Panc1 (cell line): ENCODE measurements around the gene SLC6A20.

Experiments
- POLR2AphosphoS5 ChIP-seq: IDR thresholded peaks from 2 replicates; pipeline ENCODE4 v1.6.1; 2012; ENCODE audit warnings: mild to moderate bottlenecking, low read depth, low read length, moderate library complexity
- REST ChIP-seq, 2 experiments: IDR thresholded peaks; 2 replicates each; pipeline ENCODE4 v1.6.1; 2011 to 2012; ENCODE audit warnings: low read depth in 2 of 2, control low read depth in 1 of 2, low read length in 1 of 2, mild to moderate bottlenecking in 1 of 2, moderate library complexity in 1 of 2; ENCODE audit not compliant: insufficient read depth in 1 of 2
- SIN3A ChIP-seq: IDR thresholded peaks from 2 replicates; pipeline ENCODE4 v1.6.1; 2012; ENCODE audit warnings: low read depth, mild to moderate bottlenecking, low read length, moderate library complexity, borderline replicate concordance; ENCODE audit not compliant: insufficient read depth
- TCF7L2 ChIP-seq: IDR thresholded peaks from 2 replicates; pipeline ENCODE4 v1.6.1; 2011; ENCODE audit warnings: mild to moderate bottlenecking, low read depth, low read length, inconsistent platforms
- TF ChIP-seq, protein P1 (sequence below): fragments of 450-650 bp; IDR thresholded peaks from 2 replicates; pipeline ENCODE4 v1.5.1; 2017; ENCODE audit warnings: mild to moderate bottlenecking

GRCh38 chr3:45756055-45756454, 40.3 kb downstream of the SLC6A20 start:
- TF ChIP-seq, protein P1, sequence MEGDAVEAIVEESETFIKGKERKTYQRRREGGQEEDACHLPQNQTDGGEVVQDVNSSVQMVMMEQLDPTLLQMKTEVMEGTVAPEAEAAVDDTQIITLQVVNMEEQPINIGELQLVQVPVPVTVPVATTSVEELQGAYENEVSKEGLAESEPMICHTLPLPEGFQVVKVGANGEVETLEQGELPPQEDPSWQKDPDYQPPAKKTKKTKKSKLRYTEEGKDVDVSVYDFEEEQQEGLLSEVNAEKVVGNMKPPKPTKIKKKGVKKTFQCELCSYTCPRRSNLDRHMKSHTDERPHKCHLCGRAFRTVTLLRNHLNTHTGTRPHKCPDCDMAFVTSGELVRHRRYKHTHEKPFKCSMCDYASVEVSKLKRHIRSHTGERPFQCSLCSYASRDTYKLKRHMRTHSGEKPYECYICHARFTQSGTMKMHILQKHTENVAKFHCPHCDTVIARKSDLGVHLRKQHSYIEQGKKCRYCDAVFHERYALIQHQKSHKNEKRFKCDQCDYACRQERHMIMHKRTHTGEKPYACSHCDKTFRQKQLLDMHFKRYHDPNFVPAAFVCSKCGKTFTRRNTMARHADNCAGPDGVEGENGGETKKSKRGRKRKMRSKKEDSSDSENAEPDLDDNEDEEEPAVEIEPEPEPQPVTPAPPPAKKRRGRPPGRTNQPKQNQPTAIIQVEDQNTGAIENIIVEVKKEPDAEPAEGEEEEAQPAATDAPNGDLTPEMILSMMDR = no peak
- no peak for TF ChIP-seq SIN3A
- TF ChIP-seq POLR2AphosphoS5 = no peak
- TF ChIP-seq REST (IDR thresholded peaks at IDR 0.05; ENCODE audit: insufficient read depth in 1 of 2, low read depth in 2 of 2, low read length in 1 of 2) = no peak
- TF ChIP-seq TCF7L2 = no peak
